ENCODE results near the gene CROCC. TPM values are rescaled to one million over a fixed set of nuclear protein-coding genes. Genes with fewer than 3 reads are reported as not detected.
"Not testable (repeated sequence)": the region's sequence is repeated elsewhere in the genome, so short reads cannot be mapped to it uniquely, and the experiment has no call there.

The CROCC gene
- total RNA-seq, 1 donor from 2014 or later, result 25.7 TPM

DNA sequence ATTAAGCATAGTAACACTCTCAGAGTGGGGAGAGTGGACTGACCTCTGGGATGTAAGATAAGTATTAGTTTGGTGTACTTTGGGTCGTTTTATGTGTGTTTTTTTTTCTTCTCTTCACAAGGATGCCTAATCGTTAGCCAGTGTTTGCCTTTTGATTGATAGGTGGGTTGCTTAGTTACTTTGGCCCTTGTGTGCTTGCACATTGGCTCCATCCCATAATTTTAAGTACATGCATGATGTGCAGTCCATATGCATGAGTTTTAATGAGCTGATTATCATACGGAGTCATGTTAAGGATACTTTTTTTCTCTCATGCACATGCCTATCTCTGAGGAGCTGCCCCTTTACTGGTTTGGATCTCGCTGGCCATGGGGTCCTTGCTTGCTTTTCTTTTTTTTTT is 30.7 kb upstream of the CROCC start:
- H3K4me3 Mint-ChIP-seq (ENCODE audit: low read depth); DNase-seq (ENCODE audit: low spot score); H3K36me3 Mint-ChIP-seq (ENCODE audit: low read depth); H3K27ac Mint-ChIP-seq; H3K9me3 Mint-ChIP-seq; intact Hi-C loops (cut with micrococcal nuclease): not testable (repeated sequence)
- H3K27me3 Mint-ChIP-seq (ENCODE audit: low read depth), result peaks cover 64% of the 10 kb centered on the region
- peaks cover 13% of the 10 kb centered on the region for H3K4me1 Mint-ChIP-seq (ENCODE audit: low read depth)

DNA sequence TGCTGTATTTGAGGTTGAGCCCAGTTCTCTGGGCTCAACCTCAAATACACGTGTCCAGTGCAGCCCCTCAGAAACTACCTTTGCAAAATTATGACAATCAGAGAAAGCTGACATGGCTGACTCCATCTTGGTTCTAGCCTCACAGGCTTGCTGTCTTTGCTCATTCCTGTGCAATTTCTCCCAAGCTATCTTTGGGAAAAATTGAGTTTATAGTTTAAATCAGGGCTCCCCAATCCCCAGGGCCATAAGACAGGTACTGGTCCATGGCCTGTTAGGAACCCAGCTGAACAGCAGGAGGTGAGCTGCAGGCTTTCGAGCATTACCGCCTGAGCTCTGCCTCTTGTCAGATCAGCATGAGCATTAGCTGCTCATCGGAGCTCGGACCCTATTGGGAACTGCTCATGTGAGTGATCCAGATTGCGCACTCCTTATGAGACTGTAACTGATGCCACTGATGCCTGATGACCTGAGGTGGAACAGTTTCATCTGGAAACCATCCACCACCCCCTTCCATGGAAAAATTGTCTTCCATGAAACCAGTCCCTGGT is 28.7 kb upstream of the CROCC start:
- H3K4me1 Mint-ChIP-seq (ENCODE audit: low read depth), result peaks cover 27% of the 10 kb centered on the region
- peaks cover 47% of the 10 kb centered on the region for H3K27me3 Mint-ChIP-seq (ENCODE audit: low read depth)
- H3K9me3 Mint-ChIP-seq; DNase-seq (ENCODE audit: low spot score); H3K4me3 Mint-ChIP-seq (ENCODE audit: low read depth); intact Hi-C loops (cut with micrococcal nuclease); H3K36me3 Mint-ChIP-seq (ENCODE audit: low read depth); H3K27ac Mint-ChIP-seq: not testable (repeated sequence)

DNA sequence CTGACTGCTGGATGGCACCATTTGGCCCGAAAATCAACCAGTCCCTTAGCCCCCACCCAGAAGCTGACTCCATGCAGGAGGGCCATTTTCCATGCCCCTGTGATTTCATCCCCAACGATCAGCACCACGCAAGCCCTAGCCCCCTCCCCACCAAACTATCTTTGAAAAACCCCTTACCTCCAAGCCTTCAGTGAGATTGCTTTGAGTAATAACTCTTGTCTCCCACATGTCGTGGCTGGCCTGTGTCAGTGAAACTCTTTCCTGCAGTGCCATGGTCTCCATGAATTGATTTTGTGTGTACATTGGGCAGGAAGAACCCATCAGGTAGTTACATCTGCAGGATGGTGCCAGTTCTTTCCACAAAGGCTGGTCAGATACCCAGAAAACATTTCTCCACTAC is 27.9 kb upstream of the CROCC start:
- peaks cover 28% of the 10 kb centered on the region for H3K4me1 Mint-ChIP-seq (ENCODE audit: low read depth)
- intact Hi-C loops (cut with micrococcal nuclease); H3K36me3 Mint-ChIP-seq (ENCODE audit: low read depth); H3K4me3 Mint-ChIP-seq (ENCODE audit: low read depth); DNase-seq (ENCODE audit: low spot score); H3K9me3 Mint-ChIP-seq; H3K27ac Mint-ChIP-seq: not testable (repeated sequence)
- peaks cover 39% of the 10 kb centered on the region for H3K27me3 Mint-ChIP-seq (ENCODE audit: low read depth)

DNA sequence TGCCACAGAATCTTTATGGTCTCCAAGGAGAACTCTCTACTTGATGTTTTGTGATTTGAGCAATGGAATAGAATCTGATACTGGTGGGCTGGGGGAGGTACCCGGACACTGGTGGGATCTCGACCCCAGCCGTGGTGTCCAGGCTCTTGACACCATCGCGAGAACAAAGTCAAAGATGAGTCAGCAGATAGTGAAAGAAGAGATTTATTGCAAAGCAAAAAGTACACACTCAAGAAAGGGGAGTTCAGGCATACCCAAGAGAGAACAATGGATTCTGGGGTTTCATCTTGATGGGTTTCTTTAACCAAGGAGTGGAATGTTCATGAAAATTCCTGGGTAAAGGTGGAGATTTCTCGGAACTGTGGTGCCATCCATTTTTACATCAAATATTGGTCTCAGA is 27.4 kb upstream of the CROCC start:
- DNase-seq (ENCODE audit: low spot score); H3K27ac Mint-ChIP-seq; H3K9me3 Mint-ChIP-seq; H3K36me3 Mint-ChIP-seq (ENCODE audit: low read depth); intact Hi-C loops (cut with micrococcal nuclease): not testable (repeated sequence)
- Mint-ChIP-seq H3K4me3 (ENCODE audit: low read depth) (peak overlapping the region; percentile 43), H3K4me1 (ENCODE audit: low read depth) (peaks cover 28% of the 10 kb centered on the region), H3K27me3 (ENCODE audit: low read depth) (peaks cover 34% of the 10 kb centered on the region)

DNA sequence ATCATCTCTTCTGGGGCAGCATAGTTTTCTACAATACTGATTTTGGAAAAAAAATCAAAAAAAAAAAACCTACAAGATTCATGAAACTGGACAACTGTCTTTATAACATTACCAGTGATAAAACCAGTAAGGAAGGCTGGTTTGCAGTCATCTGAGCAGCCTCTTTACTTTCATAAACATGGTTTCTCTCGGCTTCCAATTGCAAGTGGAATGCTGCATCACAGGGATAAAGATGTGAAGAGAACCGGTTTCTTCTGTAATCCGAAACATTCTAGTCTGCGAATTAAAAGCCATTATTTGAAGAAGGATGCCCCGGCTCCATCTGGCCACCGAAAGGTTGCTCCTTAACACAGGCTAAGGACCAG is 26.5 kb upstream of the CROCC start:
- Mint-ChIP-seq H3K4me1 (ENCODE audit: low read depth) (peaks cover 21% of the 10 kb centered on the region), H3K27me3 (ENCODE audit: low read depth) (peaks cover 25% of the 10 kb centered on the region), H3K27ac (peak overlapping the region; percentile 100), H3K4me3 (ENCODE audit: low read depth) (peak overlapping the region; percentile 81)
- intact Hi-C loops (cut with micrococcal nuclease); H3K36me3 Mint-ChIP-seq (ENCODE audit: low read depth); DNase-seq (ENCODE audit: low spot score); H3K9me3 Mint-ChIP-seq: not testable (repeated sequence)

DNA sequence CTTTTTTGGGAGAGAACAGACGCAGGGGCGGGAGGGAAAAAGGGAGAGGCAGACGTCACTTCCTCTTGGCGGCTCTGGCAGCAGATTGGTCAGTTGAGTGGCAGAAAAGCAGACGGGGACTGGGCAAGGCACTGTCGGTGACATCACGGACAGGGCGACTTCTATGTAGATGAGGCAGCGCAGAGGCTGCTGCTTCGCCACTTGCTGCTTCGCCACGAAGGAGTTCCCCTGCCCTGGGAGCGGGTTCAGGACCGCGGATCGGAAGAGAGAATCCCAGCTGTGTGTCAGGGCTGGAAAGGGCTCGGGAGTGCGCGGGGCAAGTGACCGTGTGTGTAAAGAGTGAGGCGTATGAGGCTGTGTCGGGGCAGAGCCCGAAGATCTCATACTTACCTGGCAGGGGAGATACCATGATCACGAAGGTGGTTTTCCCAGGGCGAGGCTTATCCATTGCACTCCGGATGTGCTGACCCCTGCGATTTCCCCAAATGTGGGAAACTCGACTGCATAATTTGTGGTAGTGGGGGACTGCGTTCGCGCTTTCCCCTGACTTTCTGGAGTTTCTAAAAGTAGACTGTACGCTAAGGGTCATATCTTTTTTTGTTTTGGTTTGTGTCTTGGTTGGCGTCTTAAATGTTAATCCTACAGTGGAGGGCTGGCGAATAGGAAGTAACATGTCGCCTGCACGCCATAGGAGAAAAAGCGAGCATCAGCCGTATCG is 26.0 kb upstream of the CROCC start, which contains the start of gene RNU1-2:
TSS of gene RNU1-2 (plus strand) at position 383 of the 718 bp plus-strand sequence.
- peak within 1 kb of the TSS; percentile 81 for H3K4me3 Mint-ChIP-seq (ENCODE audit: low read depth)
- intact Hi-C loops (cut with micrococcal nuclease), result loop anchor here (1.0 kb wide), 1 partner anchor 9 kb away; no protein-coding TSS in a partner anchor

DNA sequence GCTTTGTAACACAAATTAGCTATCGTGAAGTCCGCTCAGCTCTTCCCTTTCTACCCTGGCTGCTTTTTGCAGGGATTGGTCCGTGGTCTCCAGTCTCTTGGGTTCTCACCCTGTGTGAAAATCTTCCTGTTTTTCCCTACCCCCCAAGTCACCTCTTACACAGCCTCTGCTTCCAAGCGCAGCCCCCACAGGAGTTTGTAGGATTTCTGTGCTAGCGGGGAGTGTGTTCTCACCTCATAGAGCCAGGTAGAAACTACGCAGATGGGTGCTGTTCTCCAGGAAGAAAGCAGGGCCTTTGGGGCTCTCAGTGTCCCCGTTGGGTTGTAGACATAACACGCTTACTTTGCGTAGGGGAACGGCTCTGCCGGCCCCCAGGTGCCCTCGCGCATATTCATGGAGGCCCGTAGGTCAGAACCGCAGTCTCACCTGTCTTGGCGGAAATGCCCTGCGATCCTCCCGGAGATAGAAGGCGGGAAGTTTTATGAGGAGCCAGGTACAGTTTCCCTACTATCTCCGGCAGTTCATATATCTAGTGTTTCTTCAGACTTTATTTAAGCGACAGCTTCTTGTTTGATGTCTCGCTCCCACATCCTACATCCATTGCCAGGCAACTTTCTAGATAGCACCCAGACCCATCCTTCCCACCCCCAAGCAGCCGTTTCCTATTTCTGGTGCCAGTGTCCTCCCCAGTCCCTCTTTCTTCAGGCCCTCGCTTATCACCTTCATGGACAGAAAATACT is 25.2 kb upstream of the CROCC start:
- intact Hi-C loops (cut with micrococcal nuclease), result loop anchor here (1.0 kb wide), 1 partner anchor 8 kb away; no protein-coding TSS in a partner anchor

More for the DNA sequence above, 26.0 kb upstream of the CROCC start, which contains the start of gene RNU1-2:
- peak within 1 kb of the TSS; percentile 100 for H3K27ac Mint-ChIP-seq
- H3K9me3 Mint-ChIP-seq; H3K36me3 Mint-ChIP-seq (ENCODE audit: low read depth): not testable (repeated sequence)
- peaks cover 20% of the 10 kb centered on the region for H3K27me3 Mint-ChIP-seq (ENCODE audit: low read depth)
- peaks cover 23% of the 10 kb centered on the region for H3K4me1 Mint-ChIP-seq (ENCODE audit: low read depth)
- peak; percentile 84 for DNase-seq (ENCODE audit: low spot score)

DNA sequence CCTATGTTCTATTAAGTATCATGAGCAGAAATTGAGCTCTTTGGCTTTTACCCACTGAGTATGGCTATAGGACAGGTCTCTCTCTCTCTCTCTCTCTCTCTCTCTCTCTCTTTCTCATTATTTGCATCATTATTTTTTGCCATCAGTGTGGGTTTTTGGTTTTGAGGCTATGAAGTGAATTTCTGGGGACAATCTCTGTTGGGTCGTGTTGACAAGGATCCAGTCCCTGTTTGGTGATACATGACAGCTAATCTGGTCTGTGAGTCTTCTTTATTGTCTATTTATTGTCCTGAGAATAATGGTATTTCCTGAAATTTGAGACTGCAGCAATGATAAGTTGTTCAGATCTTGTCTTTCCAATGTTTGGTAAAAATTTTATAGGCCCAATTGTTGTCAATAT is 24.1 kb upstream of the CROCC start:
- H3K9me3 Mint-ChIP-seq; H3K27me3 Mint-ChIP-seq (ENCODE audit: low read depth); intact Hi-C loops (cut with micrococcal nuclease); DNase-seq (ENCODE audit: low spot score); H3K36me3 Mint-ChIP-seq (ENCODE audit: low read depth): not testable (repeated sequence)
- H3K4me3 Mint-ChIP-seq (ENCODE audit: low read depth), result peak overlapping the region; percentile 79
- H3K4me1 Mint-ChIP-seq (ENCODE audit: low read depth), result peaks cover 31% of the 10 kb centered on the region
- peak overlapping the region; percentile 81 for H3K27ac Mint-ChIP-seq

More for the DNA sequence above, 25.2 kb upstream of the CROCC start:
- Mint-ChIP-seq H3K27ac (peak overlapping the region; percentile 100), H3K4me1 (ENCODE audit: low read depth) (peaks cover 28% of the 10 kb centered on the region), H3K4me3 (ENCODE audit: low read depth) (peak overlapping the region; percentile 81), H3K27me3 (ENCODE audit: low read depth) (peaks cover 16% of the 10 kb centered on the region)
- H3K9me3 Mint-ChIP-seq; H3K36me3 Mint-ChIP-seq (ENCODE audit: low read depth): not testable (repeated sequence)
- DNase-seq (ENCODE audit: low spot score), result peak; percentile 84

DNA sequence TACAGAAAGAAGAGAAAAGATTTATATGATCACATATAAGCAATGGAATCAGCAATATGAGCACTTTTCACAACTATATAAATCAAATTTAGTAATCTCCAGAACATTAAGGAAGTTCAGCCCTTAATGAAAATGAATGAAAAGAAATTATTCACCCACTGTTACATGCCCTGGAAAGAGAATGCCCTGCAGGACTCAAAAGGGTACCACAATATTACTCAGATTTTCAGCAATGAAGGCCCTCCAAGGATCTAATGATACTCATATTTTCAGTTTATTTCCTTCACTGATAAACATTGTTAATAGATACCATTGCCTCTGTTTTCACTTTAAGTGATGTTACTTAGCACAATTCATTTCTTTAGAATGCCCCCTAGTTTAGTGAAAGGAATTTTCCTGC is 23.4 kb upstream of the CROCC start:
- H3K9me3 Mint-ChIP-seq; H3K27me3 Mint-ChIP-seq (ENCODE audit: low read depth); H3K4me3 Mint-ChIP-seq (ENCODE audit: low read depth); H3K27ac Mint-ChIP-seq; DNase-seq (ENCODE audit: low spot score); H3K36me3 Mint-ChIP-seq (ENCODE audit: low read depth); intact Hi-C loops (cut with micrococcal nuclease): not testable (repeated sequence)
- peaks cover 36% of the 10 kb centered on the region for H3K4me1 Mint-ChIP-seq (ENCODE audit: low read depth)

DNA sequence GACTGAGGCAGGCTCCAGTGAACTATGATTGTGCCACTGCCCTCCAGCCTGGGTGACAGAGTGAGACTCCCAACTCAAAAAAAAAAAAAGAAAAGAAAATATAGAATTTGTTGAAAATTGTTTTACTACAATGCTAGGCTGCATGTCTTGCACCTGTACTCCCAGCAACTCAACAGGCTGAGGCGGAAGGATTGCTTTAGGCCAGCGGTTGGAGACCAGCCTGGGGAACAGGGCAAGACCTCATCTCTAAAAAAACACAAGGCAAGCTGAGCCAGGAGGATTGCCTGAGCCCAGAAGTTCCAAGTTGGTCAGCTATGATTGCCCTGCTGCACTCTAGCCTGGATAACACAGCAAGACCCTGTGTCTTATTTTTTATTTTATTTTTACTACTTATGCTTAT is 22.7 kb upstream of the CROCC start:
- H3K4me3 Mint-ChIP-seq (ENCODE audit: low read depth); H3K27ac Mint-ChIP-seq; H3K27me3 Mint-ChIP-seq (ENCODE audit: low read depth); H3K36me3 Mint-ChIP-seq (ENCODE audit: low read depth); DNase-seq (ENCODE audit: low spot score); H3K9me3 Mint-ChIP-seq; intact Hi-C loops (cut with micrococcal nuclease): not testable (repeated sequence)
- H3K4me1 Mint-ChIP-seq (ENCODE audit: low read depth), result peaks cover 42% of the 10 kb centered on the region

DNA sequence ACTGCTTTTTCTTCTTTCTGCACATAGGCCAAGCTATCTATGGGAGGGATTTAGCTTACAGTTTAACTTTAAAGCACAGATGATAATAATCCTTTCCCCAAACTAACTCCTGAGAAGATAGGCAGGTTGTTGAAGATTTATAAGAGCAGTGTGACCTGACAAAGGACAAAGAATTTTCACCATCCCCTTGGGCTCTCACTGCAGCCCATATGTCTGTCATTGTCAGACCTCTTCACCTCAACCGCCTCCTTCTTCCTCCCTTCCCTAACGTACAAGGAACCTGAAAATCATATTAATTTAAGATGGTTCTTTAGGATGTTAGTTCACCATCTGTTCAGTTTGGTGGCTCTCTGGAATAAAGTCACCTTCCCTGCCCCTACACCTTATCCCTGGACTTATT is 21.0 kb upstream of the CROCC start:
- H3K27me3 Mint-ChIP-seq (ENCODE audit: low read depth), result no peaks in the 10 kb centered on the region
- peaks cover 37% of the 10 kb centered on the region for H3K4me1 Mint-ChIP-seq (ENCODE audit: low read depth)
- H3K36me3 Mint-ChIP-seq (ENCODE audit: low read depth), result no peaks in the 10 kb centered on the region
- no peaks in the 10 kb centered on the region for H3K9me3 Mint-ChIP-seq
- H3K4me3 Mint-ChIP-seq (ENCODE audit: low read depth), result no peak overlapping the region
- no peak overlapping the region for H3K27ac Mint-ChIP-seq
- no peak for DNase-seq (ENCODE audit: low spot score)
- intact Hi-C loops (cut with micrococcal nuclease), result no loop called here

DNA sequence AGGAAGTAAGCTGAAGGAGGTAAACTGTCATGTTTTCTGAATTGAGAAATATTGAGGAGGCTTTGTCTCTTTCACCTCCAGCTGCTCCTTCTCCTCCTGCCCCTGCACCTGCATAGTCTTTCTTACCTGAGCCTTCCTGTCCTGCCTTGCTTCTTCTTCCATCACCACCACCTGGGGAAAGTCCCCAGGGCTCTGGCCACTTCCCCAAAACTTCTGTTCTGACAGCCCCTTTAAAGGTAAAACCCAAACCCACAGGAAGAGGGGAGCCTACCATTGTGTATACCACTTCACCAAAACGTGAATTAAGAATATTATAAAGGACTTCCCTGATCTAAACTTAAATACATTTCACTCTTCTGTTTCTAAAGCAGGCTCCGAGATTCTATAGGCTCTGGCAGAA is 20.4 kb upstream of the CROCC start:
- H3K36me3 Mint-ChIP-seq (ENCODE audit: low read depth); intact Hi-C loops (cut with micrococcal nuclease); H3K9me3 Mint-ChIP-seq; DNase-seq (ENCODE audit: low spot score); H3K27me3 Mint-ChIP-seq (ENCODE audit: low read depth); H3K4me3 Mint-ChIP-seq (ENCODE audit: low read depth): not testable (repeated sequence)
- H3K4me1 Mint-ChIP-seq (ENCODE audit: low read depth), result peaks cover 35% of the 10 kb centered on the region
- peak overlapping the region; percentile 38 for H3K27ac Mint-ChIP-seq

DNA sequence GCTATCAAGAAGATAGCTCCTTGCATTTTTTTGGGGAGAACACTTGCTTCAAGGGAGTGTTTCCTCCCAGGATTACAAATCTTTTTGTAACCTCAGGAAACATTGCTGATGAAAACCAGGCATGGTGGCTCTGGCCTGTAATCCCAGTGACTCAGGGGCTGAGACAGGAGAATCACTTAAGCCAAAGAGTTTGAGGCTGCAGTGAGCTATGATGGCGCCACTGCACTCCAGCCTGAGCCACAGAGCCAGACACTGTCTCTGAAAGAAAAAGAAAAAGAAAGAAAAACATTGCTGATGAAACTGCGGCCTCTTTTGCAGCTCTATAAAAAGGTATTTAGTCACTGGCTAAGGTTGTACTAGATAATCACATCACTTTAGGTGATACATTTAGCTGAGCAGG is 18.7 kb upstream of the CROCC start:
- Mint-ChIP-seq H3K27ac (no peak overlapping the region), H3K9me3 (no peaks in the 10 kb centered on the region), H3K36me3 (ENCODE audit: low read depth) (no peaks in the 10 kb centered on the region), H3K4me3 (ENCODE audit: low read depth) (no peak overlapping the region), H3K4me1 (ENCODE audit: low read depth) (peaks cover 25% of the 10 kb centered on the region), H3K27me3 (ENCODE audit: low read depth) (no peaks in the 10 kb centered on the region)
- no peak for DNase-seq (ENCODE audit: low spot score)
- intact Hi-C loops (cut with micrococcal nuclease), result no loop called here
